Activated naive CD8-positive, alpha-beta T cell treated with anti-CD3 and anti-CD28 coated beads for 36 hours (primary cell): Measurements from ENCODE around the gene AP3D1. TPM values are rescaled to one million over a fixed set of nuclear protein-coding genes. Genes with fewer than 3 reads are reported as not detected.
"Not testable (repeated sequence)": the region's sequence is repeated elsewhere in the genome, so short reads cannot be mapped to it uniquely, and the experiment has no call there.

Experiments
- DNase-seq: peaks from one replicate; pipeline ENCODE4 v3.0.0; 2021
- H3K27ac Mint-ChIP-seq: one replicate; pipeline ENCODE4 v1.8.0; 2022; ENCODE audit warnings: mild to moderate bottlenecking, moderate library complexity, mixed read lengths
- H3K27me3 Mint-ChIP-seq: one replicate; pipeline ENCODE4 v1.8.0; 2022; ENCODE audit warnings: mild to moderate bottlenecking, mixed read lengths
- H3K36me3 Mint-ChIP-seq: one replicate; pipeline ENCODE4 v1.8.0; 2021; ENCODE audit warnings: mild to moderate bottlenecking, mixed read lengths
- H3K4me1 Mint-ChIP-seq: one replicate; pipeline ENCODE4 v1.8.0; 2021; ENCODE audit warnings: mixed read lengths
- H3K4me3 Mint-ChIP-seq: one replicate; pipeline ENCODE4 v1.8.0; 2022; ENCODE audit warnings: mild to moderate bottlenecking, moderate library complexity, mixed read lengths
- H3K9me3 Mint-ChIP-seq: one replicate; pipeline ENCODE4 v1.8.0; 2022; ENCODE audit warnings: mixed read lengths
- total RNA-seq, 2 experiments: library from RNA; stranded (reverse); gene quantifications; one replicate each; pipeline ENCODE4 v1.2.3, GENCODE V29; 2021

AP3D1 gene
- total RNA-seq = 10 to 100 TPM; 92.0 to 96.0 TPM

GRCh38 chr19:2151339-2152229 is at the start of gene AP3D1:
Gene AP3D1, minus strand, starts transcription at chr19:2151566. Its CDS starts 232 bp downstream, at chr19:2151334.
- Mint-ChIP-seq H3K36me3 (peaks cover 17% of the 10 kb centered on the region), H3K27me3 (no peaks in the 10 kb centered on the region), H3K4me1 (peaks cover 33% of the 10 kb centered on the region), H3K4me3 (peak within 1 kb of the TSS; percentile 85), H3K27ac (peak within 1 kb of the TSS; percentile 80), H3K9me3 (no peaks in the 10 kb centered on the region)
- peak; percentile 100 for DNase-seq

- H3K27me3 Mint-ChIP-seq, H3K4me3 Mint-ChIP-seq, H3K4me1 Mint-ChIP-seq, DNase-seq, H3K27ac Mint-ChIP-seq, H3K36me3 Mint-ChIP-seq, H3K9me3 Mint-ChIP-seq: not testable (repeated sequence)
These were observed 49.4 kb upstream of the AP3D1 start for GRCh38 chr19:2200624-2201294.

GRCh38 chr19:2199861-2200623 is 48.7 kb upstream of the AP3D1 start:
- no peak overlapping the region for H3K27ac Mint-ChIP-seq
- no peaks in the 10 kb centered on the region for H3K27me3 Mint-ChIP-seq
- peaks cover 5% of the 10 kb centered on the region for H3K36me3 Mint-ChIP-seq
- no peaks in the 10 kb centered on the region for H3K4me1 Mint-ChIP-seq
- no peak for DNase-seq
- no peaks in the 10 kb centered on the region for H3K9me3 Mint-ChIP-seq
- H3K4me3 Mint-ChIP-seq = no peak overlapping the region

- Mint-ChIP-seq H3K36me3 (peaks cover 5% of the 10 kb centered on the region), H3K9me3 (no peaks in the 10 kb centered on the region), H3K4me1 (no peaks in the 10 kb centered on the region), H3K27ac (no peak overlapping the region), H3K27me3 (no peaks in the 10 kb centered on the region), H3K4me3 (no peak overlapping the region)
- DNase-seq = no peak
These were observed 47.8 kb upstream of the AP3D1 start for GRCh38 chr19:2199215-2199614.

- peaks cover 7% of the 10 kb centered on the region for H3K36me3 Mint-ChIP-seq
- no peak overlapping the region for H3K4me3 Mint-ChIP-seq
- no peak overlapping the region for H3K27ac Mint-ChIP-seq
- peaks cover 2% of the 10 kb centered on the region for H3K4me1 Mint-ChIP-seq
- DNase-seq = no peak
- no peaks in the 10 kb centered on the region for H3K27me3 Mint-ChIP-seq
- H3K9me3 Mint-ChIP-seq = no peaks in the 10 kb centered on the region
These were observed 47.0 kb upstream of the AP3D1 start for GRCh38 chr19:2198317-2198716.

GRCh38 chr19:2197270-2197669 is 45.9 kb upstream of the AP3D1 start:
- no peak overlapping the region for H3K27ac Mint-ChIP-seq
- no peaks in the 10 kb centered on the region for H3K27me3 Mint-ChIP-seq
- peaks cover 12% of the 10 kb centered on the region for H3K36me3 Mint-ChIP-seq
- no peak for DNase-seq
- no peak overlapping the region for H3K4me3 Mint-ChIP-seq
- peaks cover 2% of the 10 kb centered on the region for H3K4me1 Mint-ChIP-seq
- no peaks in the 10 kb centered on the region for H3K9me3 Mint-ChIP-seq

- no peaks in the 10 kb centered on the region for H3K9me3 Mint-ChIP-seq
- H3K36me3 Mint-ChIP-seq = peaks cover 14% of the 10 kb centered on the region
These were observed 44.5 kb upstream of the AP3D1 start for GRCh38 chr19:2195914-2196313.

GRCh38 chr19:2195361-2195760 is 44.0 kb upstream of the AP3D1 start:
- Mint-ChIP-seq H3K27me3 (no peaks in the 10 kb centered on the region), H3K9me3 (no peaks in the 10 kb centered on the region), H3K36me3 (peaks cover 14% of the 10 kb centered on the region), H3K4me1 (peaks cover 2% of the 10 kb centered on the region), H3K27ac (no peak overlapping the region), H3K4me3 (no peak overlapping the region)
- no peak for DNase-seq

More at GRCh38 chr19:2195914-2196313, 44.5 kb upstream of the AP3D1 start:
- Mint-ChIP-seq H3K4me3 (no peak overlapping the region), H3K27ac (no peak overlapping the region), H3K27me3 (no peaks in the 10 kb centered on the region), H3K4me1 (peaks cover 2% of the 10 kb centered on the region)
- no peak for DNase-seq

- H3K4me3 Mint-ChIP-seq = no peak overlapping the region
- H3K4me1 Mint-ChIP-seq = peaks cover 2% of the 10 kb centered on the region
- no peaks in the 10 kb centered on the region for H3K27me3 Mint-ChIP-seq
- DNase-seq = no peak
- no peak overlapping the region for H3K27ac Mint-ChIP-seq
- no peaks in the 10 kb centered on the region for H3K9me3 Mint-ChIP-seq
- peaks cover 14% of the 10 kb centered on the region for H3K36me3 Mint-ChIP-seq
These were observed 43.2 kb upstream of the AP3D1 start for GRCh38 chr19:2194513-2195078.

GRCh38 chr19:2193807-2194206 is 42.4 kb upstream of the AP3D1 start:
- H3K27me3 Mint-ChIP-seq = no peaks in the 10 kb centered on the region
- H3K36me3 Mint-ChIP-seq = peaks cover 14% of the 10 kb centered on the region
- no peak for DNase-seq
- peaks cover 2% of the 10 kb centered on the region for H3K4me1 Mint-ChIP-seq
- H3K9me3 Mint-ChIP-seq = no peaks in the 10 kb centered on the region
- no peak overlapping the region for H3K4me3 Mint-ChIP-seq
- H3K27ac Mint-ChIP-seq = no peak overlapping the region

GRCh38 chr19:2192862-2193261 is 41.5 kb upstream of the AP3D1 start:
- Mint-ChIP-seq H3K27me3 (no peaks in the 10 kb centered on the region), H3K27ac (no peak overlapping the region), H3K36me3 (peaks cover 14% of the 10 kb centered on the region), H3K4me1 (peaks cover 4% of the 10 kb centered on the region), H3K9me3 (no peaks in the 10 kb centered on the region), H3K4me3 (no peak overlapping the region)
- DNase-seq = no peak

- peaks cover 6% of the 10 kb centered on the region for H3K4me1 Mint-ChIP-seq
- H3K9me3 Mint-ChIP-seq = no peaks in the 10 kb centered on the region
- H3K27me3 Mint-ChIP-seq = no peaks in the 10 kb centered on the region
- DNase-seq = no peak
- no peak overlapping the region for H3K27ac Mint-ChIP-seq
- H3K4me3 Mint-ChIP-seq = no peak overlapping the region
- H3K36me3 Mint-ChIP-seq = peaks cover 14% of the 10 kb centered on the region
These were observed 40.3 kb upstream of the AP3D1 start for GRCh38 chr19:2191456-2192310.

- Mint-ChIP-seq H3K4me1 (peaks cover 6% of the 10 kb centered on the region), H3K4me3 (no peak overlapping the region), H3K27me3 (no peaks in the 10 kb centered on the region), H3K9me3 (no peaks in the 10 kb centered on the region), H3K27ac (no peak overlapping the region), H3K36me3 (peaks cover 13% of the 10 kb centered on the region)
- no peak for DNase-seq
These were observed 39.6 kb upstream of the AP3D1 start for GRCh38 chr19:2190848-2191455.

GRCh38 chr19:2189880-2190279 is 38.5 kb upstream of the AP3D1 start:
- Mint-ChIP-seq H3K9me3 (no peaks in the 10 kb centered on the region), H3K36me3 (peaks cover 20% of the 10 kb centered on the region), H3K4me3 (no peak overlapping the region), H3K27ac (no peak overlapping the region), H3K27me3 (no peaks in the 10 kb centered on the region), H3K4me1 (peaks cover 6% of the 10 kb centered on the region)
- no peak for DNase-seq
